GM18511 (cell line): ENCODE results near the gene ADCY9.

ENCODE experiments used
- ATAC-seq: cut with Tn5 transposase; IDR thresholded peaks from one replicate; pipeline ENCODE4 v1.9.1; 2021; ENCODE audit warnings: mild to moderate bottlenecking, moderate library complexity; ENCODE audit not compliant: unreplicated experiment

The ADCY9 gene

GRCh38 chr16:4009177-4009576 is 107.1 kb downstream of the ADCY9 start:
- no peak for ATAC-seq

GRCh38 chr16:4008116-4008515 is 108.1 kb downstream of the ADCY9 start:
- no peak for ATAC-seq

GRCh38 chr16:4006397-4006999 is 109.7 kb downstream of the ADCY9 start:
- no peak for ATAC-seq

GRCh38 chr16:4005731-4006130 is 110.5 kb downstream of the ADCY9 start:
- no peak for ATAC-seq

- no peak for ATAC-seq
These were observed 111.0 kb downstream of the ADCY9 start for GRCh38 chr16:4005281-4005680.

GRCh38 chr16:4004206-4004605 is 112.0 kb downstream of the ADCY9 start:
- no peak for ATAC-seq

- no peak for ATAC-seq
These were observed 112.7 kb downstream of the ADCY9 start for GRCh38 chr16:4003576-4003975.

GRCh38 chr16:4003166-4003565 is 113.1 kb downstream of the ADCY9 start:
- no peak for ATAC-seq

- ATAC-seq = no peak
These were observed 114.1 kb downstream of the ADCY9 start for GRCh38 chr16:4002121-4002520.

- ATAC-seq = no peak
These were observed 116.5 kb downstream of the ADCY9 start for GRCh38 chr16:3999479-4000325.

- no peak for ATAC-seq
These were observed 117.3 kb downstream of the ADCY9 start for GRCh38 chr16:3998793-3999478.

GRCh38 chr16:3997231-3997841 is 118.9 kb downstream of the ADCY9 start:
- ATAC-seq = no peak

GRCh38 chr16:3995001-3995400 is 121.2 kb downstream of the ADCY9 start:
- no peak for ATAC-seq

- no peak for ATAC-seq
These were observed 123.0 kb downstream of the ADCY9 start for GRCh38 chr16:3993052-3993785.

GRCh38 chr16:3992297-3993051 is 123.8 kb downstream of the ADCY9 start:
- ATAC-seq = no peak

- no peak for ATAC-seq
These were observed 127.4 kb downstream of the ADCY9 start for GRCh38 chr16:3988824-3989223.

- ATAC-seq = no peak
These were observed 128.2 kb downstream of the ADCY9 start for GRCh38 chr16:3988011-3988410.

GRCh38 chr16:3987231-3987630 is 129.0 kb downstream of the ADCY9 start:
- ATAC-seq = no peak

- ATAC-seq = no peak
These were observed 130.1 kb downstream of the ADCY9 start for GRCh38 chr16:3986235-3986544.
